ENCODE measurements around the gene UBXN11.

- TF ChIP-seq POLR2A (IDR thresholded peaks at IDR 0.05) (no peak), CTCF (IDR thresholded peaks at IDR 0.05) (no peak)
Measured at GRCh38 chr1:26276432-26276838, 30.0 kb downstream of the UBXN11 start.

All from body of pancreas (tissue), 4 donors.